ENCODE measurements around the gene INTS3.

DNA sequence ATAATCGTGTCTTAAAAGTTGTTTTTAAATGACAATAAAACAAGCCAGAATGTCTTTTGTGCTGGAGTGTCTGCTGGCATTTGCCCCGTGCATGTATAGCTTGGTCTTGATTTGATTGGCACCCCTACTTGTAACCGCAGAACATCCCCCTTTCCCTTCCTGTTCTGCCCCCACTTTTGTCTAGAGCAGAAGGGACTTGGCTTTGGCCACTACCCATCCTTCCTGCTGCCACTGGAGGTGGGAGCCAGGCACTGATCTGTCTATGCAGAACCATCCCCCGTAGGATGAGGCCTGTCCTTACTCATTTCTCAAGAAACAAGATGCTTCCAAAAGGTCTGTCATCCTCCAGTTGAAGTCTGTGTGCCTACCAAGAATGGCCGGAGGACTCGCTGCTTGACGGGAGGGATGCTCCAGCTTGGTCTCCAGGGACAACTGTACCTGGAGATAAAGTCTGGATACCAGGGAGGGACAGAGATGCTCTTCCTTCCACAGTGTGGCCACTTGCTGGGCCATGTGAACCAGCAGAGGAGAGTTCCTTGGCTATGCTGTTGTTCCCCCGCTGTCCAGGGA, 46.3 kb downstream of the INTS3 start:
- TF ChIP-seq EED (IDR thresholded peaks at IDR 0.05; ENCODE audit: low read depth) = no peak
- TF ChIP-seq POLR2A (IDR thresholded peaks at IDR 0.05; ENCODE audit: low read depth, low read length) = no peak
- no peak for TF ChIP-seq EZH2 (IDR thresholded peaks at IDR 0.05; ENCODE audit: borderline replicate concordance, control insufficient read depth, low read depth, low read length)
- TF ChIP-seq, protein P1, sequence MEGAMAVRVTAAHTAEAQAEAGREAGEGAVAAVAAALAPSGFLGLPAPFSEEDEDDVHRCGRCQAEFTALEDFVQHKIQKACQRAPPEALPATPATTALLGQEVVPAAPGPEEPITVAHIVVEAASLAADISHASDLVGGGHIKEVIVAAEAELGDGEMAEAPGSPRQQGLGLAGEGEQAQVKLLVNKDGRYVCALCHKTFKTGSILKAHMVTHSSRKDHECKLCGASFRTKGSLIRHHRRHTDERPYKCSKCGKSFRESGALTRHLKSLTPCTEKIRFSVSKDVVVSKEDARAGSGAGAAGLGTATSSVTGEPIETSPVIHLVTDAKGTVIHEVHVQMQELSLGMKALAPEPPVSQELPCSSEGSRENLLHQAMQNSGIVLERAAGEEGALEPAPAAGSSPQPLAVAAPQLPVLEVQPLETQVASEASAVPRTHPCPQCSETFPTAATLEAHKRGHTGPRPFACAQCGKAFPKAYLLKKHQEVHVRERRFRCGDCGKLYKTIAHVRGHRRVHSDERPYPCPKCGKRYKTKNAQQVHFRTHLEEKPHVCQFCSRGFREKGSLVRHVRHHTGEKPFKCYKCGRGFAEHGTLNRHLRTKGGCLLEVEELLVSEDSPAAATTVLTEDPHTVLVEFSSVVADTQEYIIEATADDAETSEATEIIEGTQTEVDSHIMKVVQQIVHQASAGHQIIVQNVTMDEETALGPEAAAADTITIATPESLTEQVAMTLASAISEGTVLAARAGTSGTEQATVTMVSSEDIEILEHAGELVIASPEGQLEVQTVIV (IDR thresholded peaks at IDR 0.05; ENCODE audit: borderline replicate concordance, partially characterized antibody) = no peak
- no peak for TF ChIP-seq MEF2A (IDR thresholded peaks at IDR 0.05; ENCODE audit: insufficient read depth, low read depth, low read length)
- no peak for TF ChIP-seq HDGF (IDR thresholded peaks at IDR 0.05)
- TF ChIP-seq, protein P2, sequence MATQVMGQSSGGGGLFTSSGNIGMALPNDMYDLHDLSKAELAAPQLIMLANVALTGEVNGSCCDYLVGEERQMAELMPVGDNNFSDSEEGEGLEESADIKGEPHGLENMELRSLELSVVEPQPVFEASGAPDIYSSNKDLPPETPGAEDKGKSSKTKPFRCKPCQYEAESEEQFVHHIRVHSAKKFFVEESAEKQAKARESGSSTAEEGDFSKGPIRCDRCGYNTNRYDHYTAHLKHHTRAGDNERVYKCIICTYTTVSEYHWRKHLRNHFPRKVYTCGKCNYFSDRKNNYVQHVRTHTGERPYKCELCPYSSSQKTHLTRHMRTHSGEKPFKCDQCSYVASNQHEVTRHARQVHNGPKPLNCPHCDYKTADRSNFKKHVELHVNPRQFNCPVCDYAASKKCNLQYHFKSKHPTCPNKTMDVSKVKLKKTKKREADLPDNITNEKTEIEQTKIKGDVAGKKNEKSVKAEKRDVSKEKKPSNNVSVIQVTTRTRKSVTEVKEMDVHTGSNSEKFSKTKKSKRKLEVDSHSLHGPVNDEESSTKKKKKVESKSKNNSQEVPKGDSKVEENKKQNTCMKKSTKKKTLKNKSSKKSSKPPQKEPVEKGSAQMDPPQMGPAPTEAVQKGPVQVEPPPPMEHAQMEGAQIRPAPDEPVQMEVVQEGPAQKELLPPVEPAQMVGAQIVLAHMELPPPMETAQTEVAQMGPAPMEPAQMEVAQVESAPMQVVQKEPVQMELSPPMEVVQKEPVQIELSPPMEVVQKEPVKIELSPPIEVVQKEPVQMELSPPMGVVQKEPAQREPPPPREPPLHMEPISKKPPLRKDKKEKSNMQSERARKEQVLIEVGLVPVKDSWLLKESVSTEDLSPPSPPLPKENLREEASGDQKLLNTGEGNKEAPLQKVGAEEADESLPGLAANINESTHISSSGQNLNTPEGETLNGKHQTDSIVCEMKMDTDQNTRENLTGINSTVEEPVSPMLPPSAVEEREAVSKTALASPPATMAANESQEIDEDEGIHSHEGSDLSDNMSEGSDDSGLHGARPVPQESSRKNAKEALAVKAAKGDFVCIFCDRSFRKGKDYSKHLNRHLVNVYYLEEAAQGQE (IDR thresholded peaks at IDR 0.05; ENCODE audit: low read depth, low read length) = no peak

Measured in GM12878 (cell line).